OCI-LY7 (cell line): ENCODE data around the gene SULT1E1. TPM values are rescaled to one million over a fixed set of nuclear protein-coding genes. Genes with fewer than 3 reads are reported as not detected.

Source experiments
- BruUV-seq: library from RNA; stranded (reverse); fragments of 400-500 nt; replicated peaks from 2 replicates; lab custom pipeline; 2021; lab: Mats Ljungman, UMichigan
- CTCF ChIA-PET: fragments of 300-600 bp; sonication (Branson Sonifier 250); formaldehyde crosslinking; loops from one replicate; lab custom pipeline; 2022; ENCODE audit warnings: antibody characterized with exemption; ENCODE audit not compliant: unreplicated experiment; lab: Charles Lee
- POLR2A ChIA-PET: fragments of 300-600 bp; sonication (Branson Sonifier 250); formaldehyde crosslinking; loops from one replicate; lab custom pipeline; 2022; ENCODE audit warnings: antibody characterized with exemption; lab: Charles Lee
- DNase-seq: peaks from one replicate; pipeline ENCODE4 v3.0.0-alpha.2; 2015; ENCODE audit warnings: low spot score
- H2AFZ ChIP-seq: fragments of 200-600 bp; sonication (generic), shearing (Covaris generic); 2 replicates; pipeline ENCODE4 v1.6.1; 2014; ENCODE audit warnings: mild to moderate bottlenecking, antibody characterized with exemption, low read length, moderate library complexity
- H3K27ac ChIP-seq: fragments of 200-600 bp; sonication (generic); 2 replicates; pipeline ENCODE4 v1.5.1; 2014; ENCODE audit warnings: mixed run types, low read depth, mild to moderate bottlenecking, moderate library complexity, low read length, inconsistent platforms; ENCODE audit not compliant: poor library complexity, severe bottlenecking
- H3K36me3 ChIP-seq: fragments of 200-600 bp; sonication (generic); 2 replicates; pipeline ENCODE4 v1.6.1; 2014; ENCODE audit warnings: mild to moderate bottlenecking, antibody characterized with exemption, low read length, moderate library complexity, mixed read lengths; ENCODE audit not compliant: insufficient read depth
- H3K4me1 ChIP-seq: fragments of 200-600 bp; sonication (generic); 2 replicates; pipeline ENCODE4 v1.5.1; 2014; ENCODE audit warnings: mild to moderate bottlenecking, low read length; ENCODE audit not compliant: insufficient read depth, poor library complexity, severe bottlenecking
- H3K4me2 ChIP-seq: fragments of 200-600 bp; sonication (generic); 2 replicates; pipeline ENCODE4 v1.6.1; 2014; ENCODE audit warnings: mild to moderate bottlenecking, low read length
- H3K4me3 ChIP-seq: fragments of 200-600 bp; sonication (generic); 2 replicates; pipeline ENCODE4 v1.5.1; 2014; ENCODE audit warnings: mild to moderate bottlenecking, low read depth, low read length; ENCODE audit not compliant: poor library complexity, severe bottlenecking
- H3K79me2 ChIP-seq: fragments of 200-600 bp; sonication (generic); 2 replicates; pipeline ENCODE4 v1.6.1; 2016; ENCODE audit warnings: low read depth, mild to moderate bottlenecking, low read length, moderate library complexity, mixed read lengths; ENCODE audit not compliant: insufficient read depth
- H3K9me2 ChIP-seq: fragments of 200-600 bp; sonication (generic); 2 replicates; pipeline ENCODE4 v1.6.1; 2016; ENCODE audit warnings: mild to moderate bottlenecking, low read length, mixed read lengths; ENCODE audit not compliant: insufficient read depth
- H3K9me3 ChIP-seq: fragments of 200-600 bp; sonication (generic); 2 replicates; pipeline ENCODE4 v1.6.1; 2014; ENCODE audit warnings: mild to moderate bottlenecking, mixed run types, low read length, mixed read lengths
- H4K20me1 ChIP-seq: fragments of 200-600 bp; sonication (generic); 2 replicates; pipeline ENCODE4 v1.6.1; 2014; ENCODE audit warnings: mild to moderate bottlenecking, antibody characterized with exemption, low read length, moderate library complexity, mixed read lengths; ENCODE audit not compliant: insufficient read depth
- EZH2phosphoT487 ChIP-seq: fragments of 200-600 bp; sonication (generic); IDR thresholded peaks from 2 replicates; pipeline ENCODE4 v1.6.1; 2018; ENCODE audit warnings: low read depth, borderline replicate concordance, mild to moderate bottlenecking, mixed run types, antibody characterized with exemption, low read length, moderate library complexity, mixed read lengths
- intact Hi-C: fragments of 100-400 bp; cut with micrococcal nuclease; formaldehyde crosslinking; loops from one replicate; pipeline ENCODE4 v1.10.0; 2022; ENCODE audit not compliant: unreplicated experiment
- total RNA-seq, 2 experiments: library from RNA; depleted of rRNA in 1 of 2; stranded (reverse); fragments of >200 nt in 1 of 2; shearing (Covaris generic) in 1 of 2; gene quantifications; 2 replicates each; pipeline ENCODE4 v1.2.3, GENCODE V29; 2014 to 2022
- TF ChIP-seq, protein P1 (sequence below): fragments of 200-600 bp; sonication (generic); conservative IDR thresholded peaks from 2 replicates; pipeline ENCODE4 v1.5.1; 2014; ENCODE audit warnings: mild to moderate bottlenecking, antibody characterized with exemption, low read length, moderate library complexity, mixed read lengths

The SULT1E1 gene
- total RNA-seq, 2 experiments from 2014 or later, result not detected

DNA sequence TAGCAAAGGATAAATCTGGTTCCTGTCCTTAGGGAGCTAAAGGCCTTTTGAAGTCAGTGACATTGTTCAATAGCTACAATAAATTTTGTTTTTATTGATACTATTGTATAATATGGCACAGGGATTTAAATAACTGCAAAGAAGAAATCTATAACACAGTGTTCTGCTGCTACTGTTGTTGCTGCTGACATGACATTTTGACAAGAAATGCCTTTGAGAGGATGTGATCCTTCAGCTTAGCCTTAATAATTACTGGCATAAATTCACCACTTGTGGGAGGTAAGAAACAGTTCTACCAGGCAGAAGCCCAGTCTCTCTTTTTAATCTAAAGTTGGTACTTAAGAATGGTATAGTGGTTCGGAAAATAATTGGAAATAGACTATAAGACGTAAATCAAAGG is 4.1 kb downstream of the SULT1E1 start:
- DNase-seq, result no peak
- POLR2A ChIA-PET, result no interaction called here
- CTCF ChIA-PET, result no interaction called here
- H3K9me3 ChIP-seq, result no peaks in the 10 kb centered on the region
- no peaks in the 10 kb centered on the region for H3K4me1 ChIP-seq
- no peaks in the 10 kb centered on the region for H3K36me3 ChIP-seq
- H4K20me1 ChIP-seq, result no peaks in the 10 kb centered on the region
- no peak overlapping the region for H3K4me2 ChIP-seq
- H3K27ac ChIP-seq, result no peak overlapping the region
- H2AFZ ChIP-seq, result no peak overlapping the region
- no peaks in the 10 kb centered on the region for H3K9me2 ChIP-seq
- BruUV-seq, result no TSS peak
- no peak overlapping the region for H3K4me3 ChIP-seq
- intact Hi-C loops, result no loop called here
- no peaks in the 10 kb centered on the region for H3K79me2 ChIP-seq
- TF ChIP-seq, protein P1, sequence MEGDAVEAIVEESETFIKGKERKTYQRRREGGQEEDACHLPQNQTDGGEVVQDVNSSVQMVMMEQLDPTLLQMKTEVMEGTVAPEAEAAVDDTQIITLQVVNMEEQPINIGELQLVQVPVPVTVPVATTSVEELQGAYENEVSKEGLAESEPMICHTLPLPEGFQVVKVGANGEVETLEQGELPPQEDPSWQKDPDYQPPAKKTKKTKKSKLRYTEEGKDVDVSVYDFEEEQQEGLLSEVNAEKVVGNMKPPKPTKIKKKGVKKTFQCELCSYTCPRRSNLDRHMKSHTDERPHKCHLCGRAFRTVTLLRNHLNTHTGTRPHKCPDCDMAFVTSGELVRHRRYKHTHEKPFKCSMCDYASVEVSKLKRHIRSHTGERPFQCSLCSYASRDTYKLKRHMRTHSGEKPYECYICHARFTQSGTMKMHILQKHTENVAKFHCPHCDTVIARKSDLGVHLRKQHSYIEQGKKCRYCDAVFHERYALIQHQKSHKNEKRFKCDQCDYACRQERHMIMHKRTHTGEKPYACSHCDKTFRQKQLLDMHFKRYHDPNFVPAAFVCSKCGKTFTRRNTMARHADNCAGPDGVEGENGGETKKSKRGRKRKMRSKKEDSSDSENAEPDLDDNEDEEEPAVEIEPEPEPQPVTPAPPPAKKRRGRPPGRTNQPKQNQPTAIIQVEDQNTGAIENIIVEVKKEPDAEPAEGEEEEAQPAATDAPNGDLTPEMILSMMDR, result no peak
- no peak for TF ChIP-seq EZH2phosphoT487

DNA sequence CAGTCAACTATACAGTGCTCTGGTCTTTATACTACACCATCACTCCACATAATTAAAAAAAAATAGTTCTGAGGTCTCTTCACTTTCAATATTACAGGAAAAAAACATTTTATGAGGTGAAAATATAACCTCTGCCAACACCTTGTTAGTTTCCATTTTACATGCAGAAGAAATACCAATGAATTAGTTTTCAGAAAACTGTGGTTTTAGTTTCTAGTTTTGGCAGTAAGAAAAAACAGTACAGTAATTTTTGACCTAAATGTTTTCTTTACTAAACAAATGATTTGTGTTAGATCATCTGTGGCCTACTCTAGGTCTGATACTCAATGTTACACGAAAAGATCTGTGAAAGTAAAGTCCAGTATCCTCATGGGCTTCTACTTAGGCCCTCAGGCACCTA is 10.0 kb downstream of the SULT1E1 start:
- H3K4me2 ChIP-seq, result no peak overlapping the region
- ChIA-PET CTCF (no interaction called here), POLR2A (interaction anchor here (0.9 kb wide), 1 partner anchor 325 kb away, joined by 3 read pairs; no protein-coding TSS in a partner anchor)
- H3K27ac ChIP-seq, result no peak overlapping the region
- BruUV-seq, result no TSS peak
- intact Hi-C loops, result no loop called here
- no peaks in the 10 kb centered on the region for H3K9me3 ChIP-seq
- H3K4me3 ChIP-seq, result no peak overlapping the region
- no peaks in the 10 kb centered on the region for H3K9me2 ChIP-seq
- no peaks in the 10 kb centered on the region for H3K79me2 ChIP-seq
- H4K20me1 ChIP-seq, result no peaks in the 10 kb centered on the region
- no peak for DNase-seq
- TF ChIP-seq, protein P1, result no peak
- TF ChIP-seq EZH2phosphoT487, result no peak
- no peaks in the 10 kb centered on the region for H3K36me3 ChIP-seq
- no peak overlapping the region for H2AFZ ChIP-seq
- no peaks in the 10 kb centered on the region for H3K4me1 ChIP-seq

DNA sequence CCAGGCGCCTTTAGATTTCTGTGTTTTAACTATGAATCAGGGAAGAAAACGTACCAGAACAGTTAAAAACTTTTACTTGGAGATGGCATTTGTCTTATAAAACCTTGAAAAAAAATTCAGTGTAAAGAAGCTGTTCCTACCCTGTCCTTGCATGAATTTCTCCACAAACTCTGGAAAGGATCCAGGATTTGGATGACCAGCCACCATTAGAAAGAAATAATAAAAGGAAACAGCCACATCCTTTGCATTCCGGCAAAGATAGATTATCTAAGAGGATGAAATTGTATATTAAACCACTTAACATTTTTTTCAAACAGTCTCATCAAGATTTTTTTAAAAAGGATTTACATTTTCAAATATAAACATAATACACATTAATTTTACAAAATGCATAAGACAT is 10.6 kb downstream of the SULT1E1 start:
- intact Hi-C loops, result no loop called here
- ChIA-PET POLR2A (no interaction called here), CTCF (no interaction called here)
- H3K4me2 ChIP-seq, result no peak overlapping the region
- TF ChIP-seq, protein P1, result no peak
- no peak for TF ChIP-seq EZH2phosphoT487
- BruUV-seq, result no TSS peak
- no peaks in the 10 kb centered on the region for H3K79me2 ChIP-seq
- H4K20me1 ChIP-seq, result no peaks in the 10 kb centered on the region
- H3K4me3 ChIP-seq, result no peak overlapping the region
- no peaks in the 10 kb centered on the region for H3K4me1 ChIP-seq
- no peaks in the 10 kb centered on the region for H3K9me2 ChIP-seq
- no peak overlapping the region for H3K27ac ChIP-seq
- DNase-seq, result no peak
- H2AFZ ChIP-seq, result no peak overlapping the region
- H3K36me3 ChIP-seq, result no peaks in the 10 kb centered on the region
- H3K9me3 ChIP-seq, result no peaks in the 10 kb centered on the region
